DOHH2 (cell line): ENCODE measurements around the gene GTF2A1.

Experiments used
- EZH2phosphoT487 ChIP-seq: fragments of 200-600 bp; sonication (generic); IDR thresholded peaks from 2 replicates; pipeline ENCODE4 v1.6.1; 2017; ENCODE audit warnings: borderline replicate concordance, mild to moderate bottlenecking, antibody characterized with exemption, low read length, moderate library complexity, mixed read lengths
- TF ChIP-seq, protein P1 (sequence below): fragments of 200-600 bp; sonication (generic); IDR thresholded peaks from one replicate; pipeline ENCODE4 v1.5.1; 2014; ENCODE audit warnings: antibody characterized with exemption, mild to moderate bottlenecking, low read depth, low read length; ENCODE audit not compliant: poor library complexity, severe bottlenecking

DNA sequence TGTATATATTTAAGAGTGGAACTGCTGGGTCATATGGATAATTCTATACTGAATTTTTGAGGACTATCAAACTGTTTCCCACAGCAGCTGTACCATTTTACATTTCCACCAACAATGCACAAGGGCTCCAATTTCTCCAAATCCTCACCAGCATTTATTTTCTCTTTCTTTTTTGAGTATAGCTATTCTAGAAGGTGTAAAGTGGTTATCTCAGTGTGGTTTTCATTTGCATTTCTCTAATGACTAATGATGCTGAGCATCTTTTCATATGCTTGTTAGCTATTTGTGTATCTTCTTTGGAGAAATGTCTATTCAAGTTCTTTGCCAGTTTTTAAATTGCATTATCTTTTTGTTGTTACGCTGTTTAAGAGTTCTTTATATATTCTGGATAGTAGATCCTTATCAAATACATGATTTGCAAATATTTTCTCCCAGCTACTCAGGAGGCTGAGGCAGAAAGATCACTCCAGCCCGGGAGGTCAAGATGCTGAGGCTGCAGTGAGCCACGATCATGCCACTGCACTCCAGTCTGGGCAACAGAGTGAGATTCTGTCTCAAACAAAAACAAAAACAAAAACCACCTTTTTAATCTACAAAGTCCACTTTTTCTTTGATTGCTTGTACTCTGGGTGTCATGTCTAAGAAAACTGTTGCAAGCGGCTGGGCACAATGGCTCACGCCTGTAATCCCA, 32.8 kb downstream of the GTF2A1 start:
- TF ChIP-seq EZH2phosphoT487, result no peak
- TF ChIP-seq, protein P1, sequence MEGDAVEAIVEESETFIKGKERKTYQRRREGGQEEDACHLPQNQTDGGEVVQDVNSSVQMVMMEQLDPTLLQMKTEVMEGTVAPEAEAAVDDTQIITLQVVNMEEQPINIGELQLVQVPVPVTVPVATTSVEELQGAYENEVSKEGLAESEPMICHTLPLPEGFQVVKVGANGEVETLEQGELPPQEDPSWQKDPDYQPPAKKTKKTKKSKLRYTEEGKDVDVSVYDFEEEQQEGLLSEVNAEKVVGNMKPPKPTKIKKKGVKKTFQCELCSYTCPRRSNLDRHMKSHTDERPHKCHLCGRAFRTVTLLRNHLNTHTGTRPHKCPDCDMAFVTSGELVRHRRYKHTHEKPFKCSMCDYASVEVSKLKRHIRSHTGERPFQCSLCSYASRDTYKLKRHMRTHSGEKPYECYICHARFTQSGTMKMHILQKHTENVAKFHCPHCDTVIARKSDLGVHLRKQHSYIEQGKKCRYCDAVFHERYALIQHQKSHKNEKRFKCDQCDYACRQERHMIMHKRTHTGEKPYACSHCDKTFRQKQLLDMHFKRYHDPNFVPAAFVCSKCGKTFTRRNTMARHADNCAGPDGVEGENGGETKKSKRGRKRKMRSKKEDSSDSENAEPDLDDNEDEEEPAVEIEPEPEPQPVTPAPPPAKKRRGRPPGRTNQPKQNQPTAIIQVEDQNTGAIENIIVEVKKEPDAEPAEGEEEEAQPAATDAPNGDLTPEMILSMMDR, result no peak
